22Rv1 (cell line): Measurements from ENCODE around the gene TUBB1.

Experiments used
- CTCF ChIP-seq: fragments of 450-650 bp; IDR thresholded peaks from 2 replicates; pipeline ENCODE4 v1.5.1; 2017; ENCODE audit warnings: mild to moderate bottlenecking
- ZFX ChIP-seq: fragments of 450-650 bp; IDR thresholded peaks from 2 replicates; pipeline ENCODE4 v1.6.1; 2017; ENCODE audit warnings: antibody characterized with exemption, borderline replicate concordance

- TF ChIP-seq CTCF (no peak), ZFX (no peak)
Observed at GRCh38 chr20:58997141-58997770, 22.0 kb upstream of the TUBB1 start.
